Fibroblast of the conjunctiva (primary cell): ENCODE data around the gene BORCS6.
"Not testable (repeated sequence)": the region's sequence is repeated elsewhere in the genome, so short reads cannot be mapped to it uniquely, and the experiment has no call there.

Experiments used
- DNase-seq: peaks from one replicate; pipeline ENCODE4 v3.0.0-alpha.2; 2010; ENCODE audit warnings: low read depth

BORCS6 gene

GRCh38 chr17:8173056-8173870 lies 16.7 kb downstream of the BORCS6 start:
- peak; percentile 95 for DNase-seq

- not testable (repeated sequence) for DNase-seq
Measured at GRCh38 chr17:8170186-8170585, 19.8 kb downstream of the BORCS6 start.

DNA sequence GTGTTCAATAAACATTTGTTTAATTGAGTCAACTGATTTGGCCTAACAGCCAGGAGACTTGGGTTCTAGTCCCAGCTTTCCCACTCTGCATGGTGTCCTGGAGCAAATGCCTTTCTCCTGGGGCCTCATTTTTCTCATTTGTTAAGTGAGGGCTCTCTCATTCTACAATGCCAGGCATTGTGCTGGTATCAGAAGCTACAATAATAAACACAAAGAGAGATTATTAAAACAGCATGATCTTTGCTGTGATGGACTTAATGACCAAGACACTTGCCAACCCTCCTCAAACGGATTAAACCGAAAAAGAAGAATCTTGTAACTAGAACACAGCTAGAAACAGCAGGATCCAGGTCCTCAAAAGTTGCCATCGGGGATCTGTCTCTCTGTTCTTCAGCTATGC lies 22.5 kb downstream of the BORCS6 start:
- DNase-seq: no peak

- DNase-seq: no peak
Measured at GRCh38 chr17:8166731-8167130, 23.2 kb downstream of the BORCS6 start.

DNA sequence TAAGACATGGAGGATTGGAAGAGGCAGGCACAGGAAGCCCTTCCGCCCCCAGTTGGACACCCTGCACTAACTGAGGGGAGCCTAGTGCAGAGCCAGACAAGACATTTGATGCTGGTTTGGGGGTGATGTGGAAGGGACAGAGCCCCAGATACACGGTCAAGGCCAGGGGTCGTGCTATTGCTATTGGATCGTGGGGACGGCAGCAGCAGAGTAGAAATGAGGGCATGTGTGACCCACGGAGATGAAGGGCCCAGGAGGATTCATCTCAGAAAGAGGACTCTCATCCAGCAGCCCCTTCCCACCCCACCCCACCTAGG lies 25.2 kb downstream of the BORCS6 start:
- no peak for DNase-seq

GRCh38 chr17:8163978-8164814 lies 25.8 kb downstream of the BORCS6 start:
- no peak for DNase-seq

DNA sequence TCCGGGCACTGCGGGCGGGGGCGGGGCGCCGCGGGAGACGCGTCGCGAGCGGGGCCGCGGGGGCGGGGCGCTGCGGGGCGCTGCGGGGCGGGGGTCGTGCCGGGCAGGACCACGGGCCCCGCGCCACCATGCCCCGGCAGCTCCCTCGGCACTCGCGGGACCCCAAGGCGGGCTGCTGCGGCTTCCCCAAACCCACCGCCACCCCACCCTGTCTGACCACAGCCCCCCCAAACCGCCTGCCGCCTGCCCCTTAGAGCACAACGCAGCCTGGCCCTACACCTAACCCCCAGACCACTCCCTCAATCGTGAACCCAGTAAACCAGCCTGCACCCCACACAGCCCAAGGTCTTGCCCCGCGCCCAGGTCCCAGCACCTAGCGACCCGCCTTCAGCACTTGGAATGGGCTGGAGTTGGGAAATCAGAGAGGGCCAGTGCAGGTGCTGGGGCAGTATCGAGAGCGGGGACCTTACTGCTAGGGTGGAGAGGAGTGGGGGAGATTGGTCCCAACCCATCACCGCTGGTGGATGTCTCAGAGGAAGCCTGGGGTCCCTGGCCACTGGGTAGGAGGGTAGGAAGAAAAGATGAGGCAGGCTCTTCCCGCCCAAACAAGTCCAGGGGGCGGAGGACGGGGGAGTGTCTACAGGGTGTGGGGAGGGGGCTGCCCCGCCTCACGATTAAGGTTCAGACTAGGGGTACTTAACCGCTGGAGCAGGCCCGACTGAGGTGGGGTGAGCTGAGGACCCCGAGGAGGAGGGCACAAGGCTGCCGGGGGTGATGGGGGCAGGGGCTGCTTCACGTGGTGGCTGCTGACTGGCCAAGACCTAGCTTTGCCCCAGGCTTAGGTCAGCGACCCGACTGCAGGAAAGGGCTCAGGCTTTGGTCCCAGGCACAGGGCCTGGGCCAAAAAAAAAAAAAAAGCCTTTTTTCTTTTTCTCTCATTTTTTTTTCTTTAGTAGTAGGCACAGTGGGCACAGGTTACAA lies 26.7 kb downstream of the BORCS6 start:
- no peak for DNase-seq

GRCh38 chr17:8162233-8162996 lies 27.6 kb downstream of the BORCS6 start, which contains the start of gene VAMP2:
VAMP2 (minus strand) TSS chr17:8162948; CDS start chr17:8162879, 69 bp downstream.
- DNase-seq: no peak

DNA sequence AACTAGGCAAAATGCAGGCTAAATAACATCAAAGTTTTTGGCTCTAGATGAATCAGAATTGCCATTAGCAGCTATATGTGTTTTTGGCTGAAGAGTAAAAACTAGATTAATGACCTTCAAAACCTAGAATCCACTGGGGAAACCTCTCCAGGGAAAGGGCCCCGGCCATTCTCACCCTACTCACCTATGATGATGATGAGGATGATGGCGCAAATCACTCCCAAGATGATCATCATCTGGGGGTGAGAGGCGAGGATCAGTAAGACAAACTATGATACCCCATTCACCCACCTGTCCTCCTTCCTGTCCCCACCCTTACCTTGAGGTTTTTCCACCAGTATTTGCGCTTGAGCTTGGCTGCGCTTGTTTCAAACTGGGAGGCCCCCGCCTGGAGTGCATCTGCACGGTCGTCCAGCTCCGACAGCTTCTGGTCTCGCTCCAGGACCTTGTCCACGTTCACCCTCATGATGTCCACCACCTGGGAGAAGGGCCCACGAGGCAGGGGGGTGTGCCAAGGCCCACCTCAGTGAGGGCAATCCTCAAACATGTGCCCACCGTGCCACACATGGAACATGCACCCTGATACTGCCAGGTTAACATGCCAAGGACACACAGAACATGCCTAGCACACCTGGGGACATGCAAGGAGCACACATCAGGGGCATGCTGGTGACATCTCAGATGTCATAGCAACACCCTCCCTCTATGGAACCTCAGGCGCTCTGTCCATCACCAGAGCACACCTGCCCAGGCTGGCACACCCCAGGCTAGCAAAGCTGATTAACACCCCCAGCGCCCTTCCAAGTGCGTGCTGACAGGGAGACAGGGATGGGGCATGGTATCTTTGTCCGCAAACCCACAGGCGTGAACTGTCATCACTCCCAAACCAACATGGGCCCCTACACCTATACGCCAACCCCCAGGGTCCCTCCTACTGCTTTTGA lies 28.4 kb downstream of the BORCS6 start:
- no peak for DNase-seq

DNA sequence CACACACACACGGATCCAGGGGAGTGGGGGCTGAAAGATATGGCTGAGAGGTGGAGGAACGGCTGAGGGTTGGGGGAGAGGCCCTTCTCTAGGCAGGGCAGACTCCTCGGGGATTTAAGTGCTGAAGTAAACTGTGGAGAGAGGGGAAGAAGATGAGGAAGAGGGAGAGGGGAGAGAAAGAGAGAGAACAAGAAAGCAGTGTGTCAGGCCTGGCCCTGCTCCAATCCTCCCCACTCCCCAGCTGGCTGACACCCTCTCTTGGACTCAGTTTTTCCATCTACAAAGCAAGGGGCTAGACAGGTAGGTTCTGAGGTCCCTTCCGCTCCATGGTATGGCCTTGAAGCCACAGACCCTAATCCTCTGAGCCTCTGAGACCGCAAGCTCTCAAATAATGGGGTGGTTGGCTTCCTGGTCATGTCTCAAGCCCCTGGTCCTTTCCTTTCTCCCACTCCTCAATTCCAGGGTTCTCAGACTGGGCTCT lies 29.2 kb downstream of the BORCS6 start:
- DNase-seq: no peak

DNA sequence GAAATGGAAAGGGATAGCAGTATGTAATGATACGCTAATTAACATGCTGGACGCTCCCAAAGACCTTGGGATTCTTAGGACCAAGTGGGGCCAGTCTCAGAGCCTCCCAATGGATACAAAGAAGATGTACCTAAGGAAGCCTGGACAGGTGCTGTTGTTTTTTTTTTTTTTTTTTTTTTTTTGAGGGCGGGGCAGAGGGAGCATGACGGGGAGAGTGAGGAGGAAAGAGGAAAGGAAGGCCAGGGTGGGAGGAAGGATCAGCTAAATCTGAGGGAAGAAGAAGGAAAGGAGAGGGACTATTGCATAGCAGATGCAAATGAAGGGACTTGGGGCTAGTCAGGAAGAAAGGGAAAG lies 29.8 kb downstream of the BORCS6 start:
- no peak for DNase-seq

- DNase-seq: no peak
Measured at GRCh38 chr17:8159459-8160223, 30.3 kb downstream of the BORCS6 start.

GRCh38 chr17:8159032-8159400 lies 31.0 kb downstream of the BORCS6 start:
- DNase-seq: no peak

DNA sequence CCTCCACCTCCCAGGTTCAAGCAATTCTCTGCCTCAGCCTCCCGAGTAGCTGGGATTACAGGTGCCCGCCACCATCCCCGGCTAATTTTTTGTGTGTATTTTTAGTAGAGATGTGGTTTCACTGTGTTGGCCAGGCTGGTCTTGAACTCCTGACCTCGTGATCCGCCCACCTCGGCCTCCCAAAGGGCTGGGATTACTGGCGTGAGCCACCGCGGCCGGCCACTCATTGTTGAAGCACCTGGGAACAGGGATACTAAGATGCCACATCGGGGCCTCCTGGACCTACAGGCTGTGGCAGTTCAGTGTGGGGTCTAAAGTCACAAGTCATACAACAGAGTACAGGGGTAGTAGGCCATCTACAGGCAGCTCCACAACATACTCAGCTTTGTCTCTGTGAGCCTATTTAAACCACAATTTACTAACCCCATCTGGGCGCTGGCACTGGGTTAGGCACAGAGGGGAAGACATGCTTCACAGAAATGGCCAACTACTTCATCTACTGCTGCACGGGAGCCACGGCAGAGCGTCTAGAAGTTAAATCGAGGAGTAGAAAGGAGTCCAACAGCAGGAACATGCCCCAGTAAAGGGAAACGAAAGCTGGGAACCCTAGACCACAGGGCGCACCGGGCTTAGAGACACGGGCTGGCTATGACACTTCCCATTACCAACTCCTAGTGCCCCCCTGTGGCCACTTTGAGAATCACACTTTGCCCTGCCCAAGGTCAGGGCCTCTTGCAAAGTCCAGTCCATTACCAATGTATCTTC lies 31.5 kb downstream of the BORCS6 start:
- DNase-seq: peak; percentile 87

DNA sequence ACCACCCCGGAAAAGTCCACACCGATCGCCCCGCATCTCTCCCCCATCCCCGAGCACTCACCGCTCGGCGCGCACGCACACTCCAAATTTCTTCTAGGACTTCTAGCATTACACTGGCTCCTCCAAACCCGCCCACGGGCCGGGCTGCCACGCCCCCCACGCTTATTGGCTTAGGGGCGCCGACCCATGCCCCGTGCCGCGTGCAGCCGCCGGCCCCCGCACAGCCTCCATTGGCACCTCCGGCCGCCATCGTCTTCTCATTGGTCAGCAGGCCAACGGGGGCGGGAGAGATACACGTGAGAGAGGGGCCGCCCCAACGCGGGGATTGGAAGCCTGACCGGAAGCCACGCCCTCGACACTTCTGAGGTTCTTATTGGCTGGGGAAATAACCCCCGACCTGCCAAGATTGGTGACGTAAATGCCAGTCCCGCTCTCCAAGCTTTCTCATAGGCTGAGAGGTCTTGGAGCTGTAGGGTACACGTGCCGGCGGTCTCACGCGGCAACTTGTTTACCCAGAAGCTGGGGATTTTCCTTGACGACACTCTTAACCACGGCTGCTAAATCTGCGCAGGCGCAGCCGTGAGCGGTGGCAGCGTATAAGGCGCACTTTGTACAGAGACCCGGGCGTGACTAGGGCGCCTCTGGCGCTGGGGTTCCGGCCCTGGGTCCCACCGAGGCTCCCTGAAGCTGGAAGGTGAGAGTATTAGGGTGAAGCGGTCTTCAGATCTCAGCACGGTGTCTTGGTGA lies 33.6 kb downstream of the BORCS6 start:
- DNase-seq: peak; percentile 100

GRCh38 chr17:8155996-8156245 lies 34.1 kb downstream of the BORCS6 start:
- no peak for DNase-seq

GRCh38 chr17:8155231-8155995 lies 34.6 kb downstream of the BORCS6 start:
- no peak for DNase-seq
